HEK293T (cell line): ENCODE measurements around the gene PSMB9.

Experiments used
- CTCF ChIA-PET: fragments of 350-600 bp; formaldehyde crosslinking; extraction: SDS; loops from one replicate; lab custom pipeline; 2021; ENCODE audit warnings: antibody characterized with exemption, inconsistent platforms; lab: Yijun Ruan, JAX
- POLR2A ChIA-PET: fragments of 350-600 bp; formaldehyde crosslinking; extraction: SDS; loops from one replicate; lab custom pipeline; 2020; ENCODE audit warnings: antibody characterized with exemption, inconsistent platforms; lab: Yijun Ruan, JAX
- DNase-seq: peaks from one replicate; pipeline ENCODE4 v3.0.0; 2012; ENCODE audit warnings: mixed read lengths; ENCODE audit errors: extremely low spot score
- ARNT ChIP-seq: fragments of 450-650 bp; IDR thresholded peaks from 2 replicates; pipeline ENCODE4 v1.6.1; 2017; ENCODE audit warnings: mild to moderate bottlenecking
- BHLHE40 ChIP-seq: fragments of 450-650 bp; IDR thresholded peaks from 2 replicates; pipeline ENCODE4 v1.6.1; 2016; ENCODE audit warnings: mild to moderate bottlenecking, moderate library complexity, borderline replicate concordance
- CTBP1 ChIP-seq: fragments of 450-650 bp; IDR thresholded peaks from 2 replicates; pipeline ENCODE4 v1.6.1; 2016; ENCODE audit warnings: borderline replicate concordance
- ELF4 ChIP-seq: fragments of 450-650 bp; IDR thresholded peaks from 2 replicates; pipeline ENCODE4 v1.6.1; 2017; ENCODE audit warnings: antibody characterized with exemption
- FOXA1 ChIP-seq: fragments of 450-650 bp; IDR thresholded peaks from 2 replicates; pipeline ENCODE4 v1.6.1; 2016; ENCODE audit warnings: mild to moderate bottlenecking
- FOXK2 ChIP-seq: fragments of 450-650 bp; IDR thresholded peaks from 2 replicates; pipeline ENCODE4 v1.6.1; 2016; ENCODE audit warnings: mild to moderate bottlenecking
- FOXM1 ChIP-seq: fragments of 450-650 bp; IDR thresholded peaks from 2 replicates; pipeline ENCODE4 v1.6.1; 2017; ENCODE audit warnings: mild to moderate bottlenecking, borderline replicate concordance
- HDGF ChIP-seq: fragments of 450-650 bp; IDR thresholded peaks from 2 replicates; pipeline ENCODE4 v1.6.1; 2017; ENCODE audit warnings: antibody characterized with exemption, borderline replicate concordance
- L3MBTL2 ChIP-seq: fragments of 450-650 bp; conservative IDR thresholded peaks from 2 replicates; pipeline ENCODE4 v1.6.1; 2016; ENCODE audit warnings: mild to moderate bottlenecking
- LEF1 ChIP-seq: fragments of 450-650 bp; IDR thresholded peaks from 2 replicates; pipeline ENCODE4 v1.6.1; 2017; ENCODE audit warnings: mild to moderate bottlenecking, borderline replicate concordance
- NFRKB ChIP-seq: fragments of 450-650 bp; IDR thresholded peaks from 2 replicates; pipeline ENCODE4 v1.6.1; 2016; ENCODE audit warnings: mild to moderate bottlenecking, moderate library complexity
- PKNOX1 ChIP-seq: fragments of 450-650 bp; IDR thresholded peaks from 2 replicates; pipeline ENCODE4 v1.6.1; 2016
- SP1 ChIP-seq: fragments of 450-650 bp; IDR thresholded peaks from 2 replicates; pipeline ENCODE4 v1.6.1; 2017
- SUZ12 ChIP-seq: fragments of 450-650 bp; IDR thresholded peaks from 2 replicates; pipeline ENCODE4 v1.6.1; 2016; ENCODE audit warnings: mild to moderate bottlenecking
- TARDBP ChIP-seq: fragments of 450-650 bp; IDR thresholded peaks from 2 replicates; pipeline ENCODE4 v1.6.1; 2016
- ZNF384 ChIP-seq: fragments of 450-650 bp; IDR thresholded peaks from 2 replicates; pipeline ENCODE4 v1.6.1; 2016

Gene PSMB9

GRCh38 chr6:32847004-32847403 lies 7.0 kb upstream of the PSMB9 start:
- POLR2A ChIA-PET, result interaction anchor here (1.1 kb wide), 1 partner anchor 9 kb away, joined by 3 read pairs; no protein-coding TSS in a partner anchor
- DNase-seq, result no peak
- TF ChIP-seq BHLHE40 (no peak), FOXM1 (no peak), ELF4 (no peak), ZNF384 (no peak), SP1 (no peak), ARNT (no peak)
- CTCF ChIA-PET, result no interaction called here

- ChIA-PET CTCF (no interaction called here), POLR2A (interaction anchor here (1.1 kb wide), 1 partner anchor 10 kb away, joined by 3 read pairs; no protein-coding TSS in a partner anchor)
- no peak for DNase-seq
- no peak for TF ChIP-seq SUZ12
- no peak for TF ChIP-seq SP1
- TF ChIP-seq L3MBTL2, result no peak
- TF ChIP-seq HDGF, result no peak
- no peak for TF ChIP-seq TARDBP
Observed at GRCh38 chr6:32847795-32848194, 6.2 kb upstream of the PSMB9 start.

GRCh38 chr6:32849126-32849525 lies 4.9 kb upstream of the PSMB9 start:
- no peak for DNase-seq
- TF ChIP-seq TARDBP, result no peak
- no peak for TF ChIP-seq PKNOX1
- no peak for TF ChIP-seq FOXA1
- TF ChIP-seq HDGF, result no peak
- TF ChIP-seq SUZ12, result no peak
- no peak for TF ChIP-seq ARNT
- no peak for TF ChIP-seq CTBP1
- TF ChIP-seq FOXM1, result no peak
- TF ChIP-seq SP1, result no peak
- no peak for TF ChIP-seq FOXK2
- no peak for TF ChIP-seq BHLHE40
- TF ChIP-seq NFRKB, result no peak
- TF ChIP-seq ELF4, result no peak
- TF ChIP-seq L3MBTL2, result no peak
- TF ChIP-seq ZNF384, result no peak
- no peak for TF ChIP-seq LEF1
- CTCF ChIA-PET, result interaction anchor here (0.7 to 0.9 kb wide), 2 partner anchors 11 to 452 kb away, joined by 5 read pairs; partner anchors contain the start of gene TAP2
- POLR2A ChIA-PET, result no interaction called here

- TF ChIP-seq ZNF384 (no peak), ARNT (no peak), PKNOX1 (no peak), ELF4 (no peak), SUZ12 (no peak), FOXA1 (no peak), L3MBTL2 (no peak), BHLHE40 (no peak)
- POLR2A ChIA-PET, result interaction anchor here (1.0 to 1.4 kb wide), 2 partner anchors 13 to 120 kb away, joined by 3 to 4 read pairs; partner anchors contain the start of gene TAP2
- CTCF ChIA-PET, result interaction anchor here (2.1 kb wide), 1 partner anchor 12 kb away, joined by 9 read pairs; the partner anchor contains the start of gene TAP2
- DNase-seq, result no peak
Observed at GRCh38 chr6:32851025-32851424, 3.0 kb upstream of the PSMB9 start.

GRCh38 chr6:32852018-32852843 lies 1.8 kb upstream of the PSMB9 start:
- POLR2A ChIA-PET, result interaction anchor here (1.0 to 5.3 kb wide), 6 partner anchors 14 to 657 kb away, joined by 3 to 54 read pairs (median 4); partner anchors contain the start of gene TAP2
- CTCF ChIA-PET, result interaction anchor here (2.0 to 3.9 kb wide), 3 partner anchors 13 to 16 kb away, joined by 9 to 41 read pairs (median 10); partner anchors contain the start of gene TAP2
- TF ChIP-seq ELF4 (no peak), TARDBP (no peak)
- no peak for DNase-seq

- TF ChIP-seq PKNOX1 (no peak), NFRKB (no peak), TARDBP (no peak), LEF1 (no peak), FOXA1 (no peak), ZNF384 (no peak), BHLHE40 (no peak), FOXM1 (no peak), ELF4 (no peak), CTBP1 (no peak), ARNT (no peak), L3MBTL2 (no peak), HDGF (no peak), SUZ12 (no peak), FOXK2 (no peak), SP1 (no peak)
- ChIA-PET POLR2A (interaction anchor here (0.8 to 5.3 kb wide), 11 partner anchors 8 to 657 kb away, joined by 3 to 54 read pairs (median 4); partner anchors contain the start of genes PSMB8 and TAP2), CTCF (interaction anchor here (0.5 to 3.9 kb wide), 4 partner anchors 8 to 68 kb away, joined by 3 to 41 read pairs (median 7); partner anchors contain the start of gene TAP2)
- DNase-seq, result no peak
Observed at GRCh38 chr6:32852844-32853540, 1.0 kb upstream of the PSMB9 start.
